WTC11 (cell line): ENCODE data around the gene FBXO30. TPM values are rescaled to one million over a fixed set of nuclear protein-coding genes. Genes with fewer than 3 reads are reported as not detected.

ENCODE experiments used
- ATAC-seq: fragments of 200-7000 bp; cut with Tn5 transposase; 2 replicates; pipeline ENCODE4 v1.10.0; 2021; ENCODE audit warnings: mild to moderate bottlenecking, moderate library complexity
- CTCF ChIA-PET: fragments of 300-600 bp; sonication (Branson Sonifier 250); formaldehyde crosslinking; loops from one replicate; lab custom pipeline; 2021; ENCODE audit warnings: antibody characterized with exemption; lab: Charles Lee
- POLR2A ChIA-PET: fragments of 350-600 bp; sonication (Branson Sonifier 250); formaldehyde crosslinking; loops from one replicate; lab custom pipeline; 2021; ENCODE audit warnings: antibody characterized with exemption; lab: Charles Lee
- DNase-seq: peaks from one replicate; pipeline ENCODE4 v3.0.0; 2021; ENCODE audit warnings: low spot score
- H3K27ac Mint-ChIP-seq: 2 replicates; pipeline ENCODE4 v1.8.0; 2021; ENCODE audit warnings: mixed read lengths
- H3K27me3 Mint-ChIP-seq: 2 replicates; pipeline ENCODE4 v1.8.0; 2021; ENCODE audit warnings: low read depth, mild to moderate bottlenecking, moderate library complexity, mixed read lengths
- H3K36me3 Mint-ChIP-seq: 2 replicates; pipeline ENCODE4 v1.8.0; 2021; ENCODE audit warnings: mixed read lengths
- H3K4me1 Mint-ChIP-seq: 2 replicates; pipeline ENCODE4 v1.8.0; 2022; ENCODE audit warnings: mixed read lengths
- H3K4me3 Mint-ChIP-seq: 2 replicates; pipeline ENCODE4 v1.8.0; 2021; ENCODE audit warnings: mild to moderate bottlenecking, moderate library complexity, mixed read lengths
- H3K9me3 Mint-ChIP-seq: 2 replicates; pipeline ENCODE4 v1.8.0; 2021; ENCODE audit warnings: mixed read lengths
- ATF3 ChIP-seq: sonication (generic); formaldehyde crosslinking; conservative IDR thresholded peaks from 2 replicates; pipeline ENCODE4 v1.8.1; 2022; ENCODE audit warnings: mild to moderate bottlenecking, missing genetic modification reagents
- CREB1 ChIP-seq: sonication (generic); formaldehyde crosslinking; IDR thresholded peaks from 2 replicates; pipeline ENCODE4 v1.8.0; 2023; ENCODE audit warnings: mild to moderate bottlenecking, missing genetic modification reagents
- GRHL2 ChIP-seq: fragments of 250-450 bp; sonication (Bioruptor Pico); IDR thresholded peaks from 2 replicates; pipeline ENCODE4 v1.8.0; 2022; ENCODE audit warnings: mild to moderate bottlenecking, moderate library complexity; ENCODE audit not compliant: insufficient replicate concordance, severe bottlenecking
- HMGA2 ChIP-seq: fragments of 250-450 bp; sonication (Bioruptor Pico); IDR thresholded peaks from 2 replicates; pipeline ENCODE4 v1.4.0; 2021; ENCODE audit warnings: mild to moderate bottlenecking, moderate library complexity
- NFE2L1 ChIP-seq: sonication (generic); formaldehyde crosslinking; IDR thresholded peaks from 2 replicates; pipeline ENCODE4 v1.8.1; 2023; ENCODE audit warnings: missing genetic modification reagents
- NR3C1 ChIP-seq: sonication (generic); formaldehyde crosslinking; conservative IDR thresholded peaks from 2 replicates; pipeline ENCODE4 v1.8.1; 2023; ENCODE audit warnings: low read depth, mild to moderate bottlenecking, missing genetic modification reagents
- PRRX2 ChIP-seq: fragments of 250-450 bp; sonication (Bioruptor Pico); IDR thresholded peaks from 2 replicates; pipeline ENCODE4 v1.8.0; 2021; ENCODE audit warnings: mild to moderate bottlenecking
- SMAD3 ChIP-seq: sonication (generic); formaldehyde crosslinking; IDR thresholded peaks from 2 replicates; pipeline ENCODE4 v1.8.0; 2022; ENCODE audit warnings: missing genetic modification reagents, mild to moderate bottlenecking, borderline replicate concordance
- ZNF121 ChIP-seq: sonication (generic); formaldehyde crosslinking; IDR thresholded peaks from 2 replicates; pipeline ENCODE4 v1.8.0; 2023; ENCODE audit warnings: missing genetic modification reagents
- ZNF263 ChIP-seq: sonication (generic); formaldehyde crosslinking; IDR thresholded peaks from 2 replicates; pipeline ENCODE4 v1.8.1; 2022; ENCODE audit warnings: low read depth, mild to moderate bottlenecking, moderate library complexity, missing genetic modification reagents
- ZNF317 ChIP-seq: sonication (generic); formaldehyde crosslinking; IDR thresholded peaks from 2 replicates; pipeline ENCODE4 v1.8.1; 2023; ENCODE audit warnings: low read depth, mild to moderate bottlenecking, moderate library complexity, missing genetic modification reagents, borderline replicate concordance
- ZNF671 ChIP-seq: fragments of 250-450 bp; sonication (Bioruptor Pico); IDR thresholded peaks from 2 replicates; pipeline ENCODE4 v1.8.0; 2021; ENCODE audit warnings: mild to moderate bottlenecking
- total RNA-seq: library from RNA; stranded (reverse); gene quantifications from 3 replicates; pipeline ENCODE4 v1.2.3, GENCODE V29; 2021
- TF ChIP-seq, protein P1 (sequence below): fragments of 250-450 bp; sonication (Bioruptor Pico); IDR thresholded peaks from 2 replicates; pipeline ENCODE4 v1.9.0; 2021; ENCODE audit warnings: mild to moderate bottlenecking, borderline replicate concordance
- TF ChIP-seq, protein P2 (sequence below): sonication (generic); formaldehyde crosslinking; IDR thresholded peaks from 2 replicates; pipeline ENCODE4 v1.8.0; 2023; ENCODE audit warnings: mild to moderate bottlenecking, missing genetic modification reagents
- TF ChIP-seq, protein P3 (sequence below): fragments of 250-450 bp; sonication (Bioruptor Pico); IDR thresholded peaks from 2 replicates; pipeline ENCODE4 v1.8.0; 2021; ENCODE audit warnings: mild to moderate bottlenecking
- TF ChIP-seq, protein P4 (sequence below): sonication (generic); formaldehyde crosslinking; IDR thresholded peaks from 2 replicates; pipeline ENCODE4 v1.8.0; 2023; ENCODE audit warnings: missing genetic modification reagents
- TF ChIP-seq, protein P5 (sequence below): fragments of 250-450 bp; sonication (Bioruptor Pico); conservative IDR thresholded peaks from 2 replicates; pipeline ENCODE4 v1.9.0; 2021; ENCODE audit warnings: mild to moderate bottlenecking

The FBXO30 gene
- total RNA-seq, 1 experiment from 2014 or later = 11.8 TPM

DNA sequence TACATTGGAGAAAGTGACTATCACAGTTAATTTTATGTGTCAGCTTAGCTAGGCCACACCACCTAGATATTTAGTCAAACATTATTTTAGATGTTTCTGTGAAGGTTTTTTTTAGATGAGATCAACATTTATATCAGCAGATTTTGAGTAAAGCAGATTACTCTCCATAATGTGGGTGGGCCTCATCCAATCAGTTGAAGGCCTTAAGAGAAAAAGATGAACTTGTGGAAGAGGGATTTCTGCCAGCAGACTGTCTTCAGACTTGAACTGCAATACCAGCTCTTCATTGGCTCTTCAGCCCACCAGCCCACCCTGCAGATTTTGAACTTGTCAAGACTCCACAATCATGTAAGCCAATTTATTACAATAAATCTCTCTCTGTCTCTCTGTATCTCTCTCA, 25.1 kb upstream of the FBXO30 start:
- ATAC-seq = no peak
- TF ChIP-seq, protein P1, sequence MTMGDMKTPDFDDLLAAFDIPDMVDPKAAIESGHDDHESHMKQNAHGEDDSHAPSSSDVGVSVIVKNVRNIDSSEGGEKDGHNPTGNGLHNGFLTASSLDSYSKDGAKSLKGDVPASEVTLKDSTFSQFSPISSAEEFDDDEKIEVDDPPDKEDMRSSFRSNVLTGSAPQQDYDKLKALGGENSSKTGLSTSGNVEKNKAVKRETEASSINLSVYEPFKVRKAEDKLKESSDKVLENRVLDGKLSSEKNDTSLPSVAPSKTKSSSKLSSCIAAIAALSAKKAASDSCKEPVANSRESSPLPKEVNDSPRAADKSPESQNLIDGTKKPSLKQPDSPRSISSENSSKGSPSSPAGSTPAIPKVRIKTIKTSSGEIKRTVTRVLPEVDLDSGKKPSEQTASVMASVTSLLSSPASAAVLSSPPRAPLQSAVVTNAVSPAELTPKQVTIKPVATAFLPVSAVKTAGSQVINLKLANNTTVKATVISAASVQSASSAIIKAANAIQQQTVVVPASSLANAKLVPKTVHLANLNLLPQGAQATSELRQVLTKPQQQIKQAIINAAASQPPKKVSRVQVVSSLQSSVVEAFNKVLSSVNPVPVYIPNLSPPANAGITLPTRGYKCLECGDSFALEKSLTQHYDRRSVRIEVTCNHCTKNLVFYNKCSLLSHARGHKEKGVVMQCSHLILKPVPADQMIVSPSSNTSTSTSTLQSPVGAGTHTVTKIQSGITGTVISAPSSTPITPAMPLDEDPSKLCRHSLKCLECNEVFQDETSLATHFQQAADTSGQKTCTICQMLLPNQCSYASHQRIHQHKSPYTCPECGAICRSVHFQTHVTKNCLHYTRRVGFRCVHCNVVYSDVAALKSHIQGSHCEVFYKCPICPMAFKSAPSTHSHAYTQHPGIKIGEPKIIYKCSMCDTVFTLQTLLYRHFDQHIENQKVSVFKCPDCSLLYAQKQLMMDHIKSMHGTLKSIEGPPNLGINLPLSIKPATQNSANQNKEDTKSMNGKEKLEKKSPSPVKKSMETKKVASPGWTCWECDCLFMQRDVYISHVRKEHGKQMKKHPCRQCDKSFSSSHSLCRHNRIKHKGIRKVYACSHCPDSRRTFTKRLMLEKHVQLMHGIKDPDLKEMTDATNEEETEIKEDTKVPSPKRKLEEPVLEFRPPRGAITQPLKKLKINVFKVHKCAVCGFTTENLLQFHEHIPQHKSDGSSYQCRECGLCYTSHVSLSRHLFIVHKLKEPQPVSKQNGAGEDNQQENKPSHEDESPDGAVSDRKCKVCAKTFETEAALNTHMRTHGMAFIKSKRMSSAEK = no peak
- TF ChIP-seq HMGA2 (CRISPR knock-in tag) (0 out of 2 replicates have a peak, but pooled peaks have one; percentile 47), PRRX2 (no peak)
- H3K36me3 Mint-ChIP-seq = no peaks in the 10 kb centered on the region
- H3K4me3 Mint-ChIP-seq = no peak overlapping the region
- DNase-seq = no peak
- no peaks in the 10 kb centered on the region for H3K9me3 Mint-ChIP-seq
- H3K27ac Mint-ChIP-seq = no peak overlapping the region
- H3K4me1 Mint-ChIP-seq = peaks cover 24% of the 10 kb centered on the region
- no peaks in the 10 kb centered on the region for H3K27me3 Mint-ChIP-seq
- ChIA-PET CTCF (no interaction called here), POLR2A (no interaction called here)

DNA sequence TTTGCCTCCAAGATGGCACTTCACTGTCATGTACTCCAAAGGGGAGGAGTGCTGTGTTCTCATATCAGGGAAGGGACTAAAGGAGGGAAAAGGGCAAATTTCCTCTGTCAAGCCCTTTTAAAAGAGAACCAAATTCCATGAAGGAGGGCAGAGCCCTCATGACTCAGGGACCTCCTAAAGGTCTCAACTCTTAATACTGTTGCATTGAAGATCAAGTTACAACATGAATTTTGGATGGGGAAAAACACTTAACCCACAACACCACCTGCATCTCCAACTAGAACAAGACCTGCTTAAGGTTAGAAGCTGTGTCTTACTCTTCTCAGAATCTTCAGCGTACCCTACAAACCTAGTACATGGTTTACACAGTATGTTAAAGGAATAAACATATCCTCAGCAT, 23.7 kb upstream of the FBXO30 start:
- no peak overlapping the region for H3K27ac Mint-ChIP-seq
- no peak for ATAC-seq
- POLR2A ChIA-PET = no interaction called here
- no peak for DNase-seq
- no peak overlapping the region for H3K4me3 Mint-ChIP-seq
- H3K9me3 Mint-ChIP-seq = no peaks in the 10 kb centered on the region
- peaks cover 24% of the 10 kb centered on the region for H3K4me1 Mint-ChIP-seq
- H3K36me3 Mint-ChIP-seq = no peaks in the 10 kb centered on the region
- no peaks in the 10 kb centered on the region for H3K27me3 Mint-ChIP-seq
- CTCF ChIA-PET = no interaction called here
- TF ChIP-seq, protein P1 = no peak
- TF ChIP-seq NR3C1 (CRISPR knock-in tag) (no peak), ZNF263 (CRISPR knock-in tag) (no peak), ZNF121 (no peak), GRHL2 (no peak), ATF3 (CRISPR knock-in tag) (no peak), ZNF671 (CRISPR knock-in tag) (no peak), CREB1 (CRISPR knock-in tag) (no peak), NFE2L1 (no peak), SMAD3 (CRISPR knock-in tag) (no peak), ZNF317 (CRISPR knock-in tag) (no peak)
- TF ChIP-seq, protein P2, sequence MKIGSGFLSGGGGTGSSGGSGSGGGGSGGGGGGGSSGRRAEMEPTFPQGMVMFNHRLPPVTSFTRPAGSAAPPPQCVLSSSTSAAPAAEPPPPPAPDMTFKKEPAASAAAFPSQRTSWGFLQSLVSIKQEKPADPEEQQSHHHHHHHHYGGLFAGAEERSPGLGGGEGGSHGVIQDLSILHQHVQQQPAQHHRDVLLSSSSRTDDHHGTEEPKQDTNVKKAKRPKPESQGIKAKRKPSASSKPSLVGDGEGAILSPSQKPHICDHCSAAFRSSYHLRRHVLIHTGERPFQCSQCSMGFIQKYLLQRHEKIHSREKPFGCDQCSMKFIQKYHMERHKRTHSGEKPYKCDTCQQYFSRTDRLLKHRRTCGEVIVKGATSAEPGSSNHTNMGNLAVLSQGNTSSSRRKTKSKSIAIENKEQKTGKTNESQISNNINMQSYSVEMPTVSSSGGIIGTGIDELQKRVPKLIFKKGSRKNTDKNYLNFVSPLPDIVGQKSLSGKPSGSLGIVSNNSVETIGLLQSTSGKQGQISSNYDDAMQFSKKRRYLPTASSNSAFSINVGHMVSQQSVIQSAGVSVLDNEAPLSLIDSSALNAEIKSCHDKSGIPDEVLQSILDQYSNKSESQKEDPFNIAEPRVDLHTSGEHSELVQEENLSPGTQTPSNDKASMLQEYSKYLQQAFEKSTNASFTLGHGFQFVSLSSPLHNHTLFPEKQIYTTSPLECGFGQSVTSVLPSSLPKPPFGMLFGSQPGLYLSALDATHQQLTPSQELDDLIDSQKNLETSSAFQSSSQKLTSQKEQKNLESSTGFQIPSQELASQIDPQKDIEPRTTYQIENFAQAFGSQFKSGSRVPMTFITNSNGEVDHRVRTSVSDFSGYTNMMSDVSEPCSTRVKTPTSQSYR (CRISPR knock-in tag) = no peak
- TF ChIP-seq, protein P3, sequence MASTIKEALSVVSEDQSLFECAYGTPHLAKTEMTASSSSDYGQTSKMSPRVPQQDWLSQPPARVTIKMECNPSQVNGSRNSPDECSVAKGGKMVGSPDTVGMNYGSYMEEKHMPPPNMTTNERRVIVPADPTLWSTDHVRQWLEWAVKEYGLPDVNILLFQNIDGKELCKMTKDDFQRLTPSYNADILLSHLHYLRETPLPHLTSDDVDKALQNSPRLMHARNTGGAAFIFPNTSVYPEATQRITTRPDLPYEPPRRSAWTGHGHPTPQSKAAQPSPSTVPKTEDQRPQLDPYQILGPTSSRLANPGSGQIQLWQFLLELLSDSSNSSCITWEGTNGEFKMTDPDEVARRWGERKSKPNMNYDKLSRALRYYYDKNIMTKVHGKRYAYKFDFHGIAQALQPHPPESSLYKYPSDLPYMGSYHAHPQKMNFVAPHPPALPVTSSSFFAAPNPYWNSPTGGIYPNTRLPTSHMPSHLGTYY = no peak
- TF ChIP-seq, protein P4, sequence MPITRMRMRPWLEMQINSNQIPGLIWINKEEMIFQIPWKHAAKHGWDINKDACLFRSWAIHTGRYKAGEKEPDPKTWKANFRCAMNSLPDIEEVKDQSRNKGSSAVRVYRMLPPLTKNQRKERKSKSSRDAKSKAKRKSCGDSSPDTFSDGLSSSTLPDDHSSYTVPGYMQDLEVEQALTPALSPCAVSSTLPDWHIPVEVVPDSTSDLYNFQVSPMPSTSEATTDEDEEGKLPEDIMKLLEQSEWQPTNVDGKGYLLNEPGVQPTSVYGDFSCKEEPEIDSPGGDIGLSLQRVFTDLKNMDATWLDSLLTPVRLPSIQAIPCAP (CRISPR knock-in tag) = no peak
- TF ChIP-seq, protein P5, sequence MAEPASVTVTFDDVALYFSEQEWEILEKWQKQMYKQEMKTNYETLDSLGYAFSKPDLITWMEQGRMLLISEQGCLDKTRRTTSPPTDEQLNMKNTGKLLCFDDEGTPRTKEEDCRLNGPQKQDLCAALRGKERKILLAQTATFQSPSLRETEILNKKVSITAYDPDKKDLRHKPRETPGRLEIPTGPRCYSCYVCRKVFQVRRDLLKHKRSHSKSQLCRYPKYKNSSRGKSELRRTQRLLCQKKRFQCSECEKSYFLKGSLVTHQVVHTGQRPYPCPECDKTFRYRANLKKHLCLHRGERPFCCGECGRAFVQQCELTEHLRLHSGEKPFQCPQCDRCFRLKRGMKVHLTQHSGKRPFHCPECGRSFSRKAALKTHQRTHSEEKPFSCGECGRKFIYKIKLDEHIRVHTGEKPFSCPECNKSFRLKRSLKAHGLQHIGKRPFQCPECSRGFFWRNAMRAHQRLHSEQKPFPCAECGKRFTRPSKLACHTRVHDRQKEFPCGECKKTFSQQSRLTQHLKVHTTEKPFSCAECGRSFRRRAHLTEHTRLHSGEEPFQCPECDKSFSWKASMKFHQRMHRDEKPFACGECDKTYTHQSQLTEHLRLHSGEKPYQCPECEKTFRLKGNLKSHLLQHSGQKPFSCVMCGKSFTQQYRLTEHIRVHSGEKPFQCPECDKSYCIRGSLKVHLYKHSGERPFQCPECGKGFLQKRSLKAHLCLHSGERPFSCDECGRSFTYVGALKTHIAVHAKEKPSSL (CRISPR knock-in tag) = no peak
